Regular cardiac myocyte (primary cell): Measurements from ENCODE around the gene IFNG. TPM values are rescaled to one million over a fixed set of nuclear protein-coding genes. Genes with fewer than 3 reads are reported as not detected.

Source experiments
- total RNA-seq: library from RNA; depleted of rRNA; stranded (reverse); fragments of >200 nt; gene quantifications from 2 replicates; pipeline ENCODE4 v1.2.3, GENCODE V29; 2014

The IFNG gene
- total RNA-seq: not detected in 2 replicates

DNA sequence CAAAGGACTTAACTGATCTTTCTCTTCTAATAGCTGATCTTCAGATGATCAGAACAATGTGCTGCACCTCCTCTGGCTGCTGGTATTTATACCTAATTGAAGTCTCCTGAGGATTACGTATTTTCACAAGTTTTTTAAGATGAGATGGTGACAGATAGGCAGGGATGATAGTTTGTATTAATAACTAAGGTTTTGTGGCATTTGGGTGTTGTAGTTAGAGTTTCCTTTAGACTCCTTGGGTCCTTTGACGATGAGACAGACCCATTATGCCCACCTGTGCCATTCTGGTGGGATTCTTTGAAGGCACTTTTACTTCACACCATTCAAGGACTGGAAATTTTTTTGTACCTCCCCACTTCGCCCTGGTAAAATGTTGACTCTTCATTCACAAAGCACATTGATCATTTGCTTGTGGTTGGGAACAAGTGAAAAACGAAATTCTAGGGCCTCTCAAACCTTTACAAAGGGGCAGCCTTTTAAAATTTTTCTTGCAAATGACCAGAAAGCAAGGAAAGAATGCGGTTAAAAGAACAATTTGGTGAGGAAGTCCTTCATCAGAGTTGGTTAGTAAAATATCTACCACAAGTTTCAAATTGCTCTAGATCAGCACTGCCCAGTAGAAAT lies at the start of gene IFNG:
Gene IFNG (minus strand): TSS at position 60 of the 624 bp plus-strand sequence. CDS start 125 bp downstream, outside the sequence.

Other genes starting within 250 kb of the IFNG start
- not detected in 2 replicates for gene IFNG-AS1, start 170.3 kb downstream of the IFNG start, total RNA-seq
- under 0.01 TPM in 1 of 2 replicates, not detected in the other for gene IL26, start 66.1 kb upstream of the IFNG start, total RNA-seq
- gene IL22, start 93.9 kb upstream of the IFNG start, total RNA-seq: not detected in 2 replicates
- 9.2 and 15.5 TPM in 2 replicates for gene MDM1, start 172.6 kb upstream of the IFNG start, total RNA-seq